GM18861 (cell line): ENCODE results near the gene CYP11A1.

ENCODE experiments used
- ATAC-seq: cut with Tn5 transposase; IDR thresholded peaks from one replicate; pipeline ENCODE4 v1.9.1; 2021; ENCODE audit not compliant: unreplicated experiment

The CYP11A1 gene

DNA sequence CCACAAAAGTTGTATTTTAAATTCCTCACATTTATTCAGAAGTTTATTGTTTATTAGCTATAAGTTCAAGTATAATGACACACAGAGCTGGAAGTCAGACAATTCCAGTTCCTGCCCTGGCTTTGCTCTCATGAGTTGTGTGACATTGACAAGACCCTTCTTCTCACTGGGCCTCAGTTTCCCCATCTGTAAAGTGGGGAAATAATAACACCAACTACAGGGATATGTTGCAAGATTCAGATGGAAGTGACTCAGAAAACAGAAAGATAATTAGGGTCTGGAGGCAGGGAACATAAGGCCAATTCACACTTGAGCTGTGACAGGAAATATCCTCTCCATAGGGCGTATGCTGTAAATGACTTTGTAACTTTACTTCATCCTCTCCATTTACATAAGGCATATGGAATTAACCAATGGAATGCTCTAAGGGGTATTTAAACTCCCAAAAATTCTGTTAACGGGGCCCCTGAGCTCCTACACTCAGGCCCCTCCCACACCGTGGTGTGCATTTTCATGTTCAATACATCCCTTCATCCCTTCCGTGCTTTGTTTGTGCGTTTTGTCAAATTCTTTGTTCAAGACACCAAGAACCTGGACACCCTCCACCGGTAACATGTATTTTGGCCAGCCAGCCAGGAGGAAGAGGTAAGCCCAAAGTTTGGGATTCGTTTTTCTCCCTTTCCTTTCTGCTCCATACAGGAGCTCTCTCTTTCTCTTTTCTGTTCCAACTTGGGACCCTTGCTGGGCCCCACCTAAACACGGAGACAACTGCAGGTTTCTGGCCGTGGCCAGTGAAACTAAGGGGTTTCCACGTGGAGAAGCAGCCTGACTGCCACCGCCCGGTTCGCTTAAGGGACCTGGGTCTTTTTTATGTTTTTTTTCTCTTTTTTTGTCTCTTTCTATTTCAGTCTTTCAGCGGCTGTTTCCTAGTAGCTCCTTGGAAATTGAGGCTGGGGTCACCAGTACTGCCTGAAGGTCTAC lies 16.9 kb downstream of the CYP11A1 start:
- no peak for ATAC-seq

- ATAC-seq = no peak
Observed at GRCh38 chr15:74349241-74349778, 18.1 kb downstream of the CYP11A1 start.

DNA sequence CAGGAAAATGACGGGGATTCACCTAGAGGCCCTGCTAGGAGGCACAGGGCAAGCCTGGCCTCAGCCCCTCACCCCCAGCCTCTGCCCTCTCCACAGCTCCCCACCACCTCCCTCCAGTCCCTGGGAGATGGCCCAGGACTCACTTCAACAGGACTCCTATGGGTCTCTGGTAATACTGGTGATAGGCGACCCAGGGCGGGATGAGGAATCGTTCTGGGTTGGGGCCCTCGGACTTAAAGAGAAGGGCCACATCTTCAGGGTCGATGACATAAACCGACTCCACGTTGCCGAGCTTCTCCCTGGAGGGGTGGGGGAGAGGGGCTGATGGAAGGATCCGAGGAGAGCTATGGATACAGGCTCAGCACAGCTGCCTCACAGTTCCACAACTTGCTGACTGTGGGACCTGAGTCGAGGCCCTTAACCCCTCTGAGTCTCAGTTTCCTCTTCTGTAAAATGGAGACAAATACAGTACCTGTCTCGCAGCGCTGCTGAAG lies 19.6 kb downstream of the CYP11A1 start:
- ATAC-seq = no peak

- ATAC-seq = no peak
Observed at GRCh38 chr15:74345051-74345450, 22.4 kb downstream of the CYP11A1 start.

DNA sequence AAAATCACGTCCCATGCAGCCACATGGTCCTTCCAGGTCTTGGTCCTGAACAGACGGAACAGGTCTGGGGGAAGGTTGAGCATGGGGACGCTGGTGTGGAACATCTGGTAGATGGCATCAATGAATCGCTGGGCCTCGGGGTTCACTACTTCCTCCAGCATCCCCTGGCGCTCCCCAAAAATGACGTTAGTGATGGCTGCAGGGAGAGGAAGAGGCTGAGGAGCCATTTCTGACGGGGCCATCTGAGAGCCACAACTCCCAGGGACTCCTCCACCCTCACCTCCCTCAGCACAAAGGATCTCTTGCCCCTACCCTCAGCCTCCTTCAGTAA lies 23.7 kb downstream of the CYP11A1 start:
- no peak for ATAC-seq

GRCh38 chr15:74343127-74343796 lies 24.2 kb downstream of the CYP11A1 start:
- no peak for ATAC-seq

DNA sequence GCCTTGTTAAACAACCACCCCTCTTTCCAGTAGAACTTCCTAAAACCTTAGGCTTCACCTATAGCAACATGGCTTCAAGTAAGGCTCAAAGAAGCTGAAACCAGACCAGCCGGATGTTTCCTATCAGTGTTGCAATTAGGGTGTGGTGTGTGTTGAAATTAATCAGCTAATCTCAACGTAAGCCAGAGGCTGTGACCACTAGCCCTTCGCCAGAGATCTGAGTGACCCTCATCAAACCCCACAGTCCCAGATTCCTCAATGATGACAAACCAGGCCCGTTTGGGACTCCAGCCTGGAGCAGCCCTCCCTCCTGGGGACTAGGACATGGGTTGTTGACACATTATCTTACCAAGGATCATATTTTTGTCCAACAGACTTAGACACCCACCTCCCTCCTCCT lies 27.3 kb downstream of the CYP11A1 start:
- no peak for ATAC-seq

DNA sequence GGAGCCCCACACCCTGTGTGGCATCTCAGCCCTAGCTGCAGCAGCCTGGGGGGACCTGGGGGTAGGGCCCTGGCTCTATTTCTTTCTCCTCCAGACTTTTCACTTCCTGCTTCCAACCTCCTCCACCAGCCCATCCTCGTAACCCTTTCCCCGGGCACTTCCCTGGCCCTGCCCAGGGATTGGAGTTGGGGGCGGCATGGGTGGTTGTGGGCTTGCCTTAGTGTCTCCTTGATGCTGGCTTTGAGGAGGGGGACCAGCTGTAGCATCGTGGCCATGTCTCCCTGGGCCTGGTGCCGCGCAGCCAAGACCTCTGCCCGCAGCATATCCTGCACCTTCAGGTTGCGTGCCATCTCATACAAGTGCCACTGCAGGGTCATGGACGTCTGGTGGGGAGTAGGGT lies 28.1 kb downstream of the CYP11A1 start:
- no peak for ATAC-seq

- no peak for ATAC-seq
Observed at GRCh38 chr15:74338676-74339075, 28.8 kb downstream of the CYP11A1 start.

GRCh38 chr15:74337607-74338211 lies 29.7 kb downstream of the CYP11A1 start:
- no peak for ATAC-seq

DNA sequence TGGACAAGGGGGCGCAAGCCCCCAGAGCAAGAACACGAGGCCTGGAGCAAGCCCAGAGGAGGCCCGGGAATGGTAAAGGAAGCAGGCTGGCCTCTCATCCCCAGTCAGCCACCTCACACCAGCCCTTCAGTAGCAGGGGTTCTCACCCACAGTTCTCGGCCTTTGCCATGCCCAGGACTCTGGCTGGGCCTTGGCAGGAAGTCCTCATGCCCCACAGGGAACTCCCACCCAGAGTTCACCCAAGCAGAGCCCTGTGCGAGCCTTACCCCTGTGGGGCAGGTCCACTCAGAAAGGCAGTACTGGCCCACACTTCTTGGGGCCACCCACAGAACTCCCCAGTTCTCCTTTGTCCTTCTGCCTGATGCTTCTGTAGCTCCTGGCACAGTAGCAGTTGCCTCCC lies 30.3 kb downstream of the CYP11A1 start:
- no peak for ATAC-seq

DNA sequence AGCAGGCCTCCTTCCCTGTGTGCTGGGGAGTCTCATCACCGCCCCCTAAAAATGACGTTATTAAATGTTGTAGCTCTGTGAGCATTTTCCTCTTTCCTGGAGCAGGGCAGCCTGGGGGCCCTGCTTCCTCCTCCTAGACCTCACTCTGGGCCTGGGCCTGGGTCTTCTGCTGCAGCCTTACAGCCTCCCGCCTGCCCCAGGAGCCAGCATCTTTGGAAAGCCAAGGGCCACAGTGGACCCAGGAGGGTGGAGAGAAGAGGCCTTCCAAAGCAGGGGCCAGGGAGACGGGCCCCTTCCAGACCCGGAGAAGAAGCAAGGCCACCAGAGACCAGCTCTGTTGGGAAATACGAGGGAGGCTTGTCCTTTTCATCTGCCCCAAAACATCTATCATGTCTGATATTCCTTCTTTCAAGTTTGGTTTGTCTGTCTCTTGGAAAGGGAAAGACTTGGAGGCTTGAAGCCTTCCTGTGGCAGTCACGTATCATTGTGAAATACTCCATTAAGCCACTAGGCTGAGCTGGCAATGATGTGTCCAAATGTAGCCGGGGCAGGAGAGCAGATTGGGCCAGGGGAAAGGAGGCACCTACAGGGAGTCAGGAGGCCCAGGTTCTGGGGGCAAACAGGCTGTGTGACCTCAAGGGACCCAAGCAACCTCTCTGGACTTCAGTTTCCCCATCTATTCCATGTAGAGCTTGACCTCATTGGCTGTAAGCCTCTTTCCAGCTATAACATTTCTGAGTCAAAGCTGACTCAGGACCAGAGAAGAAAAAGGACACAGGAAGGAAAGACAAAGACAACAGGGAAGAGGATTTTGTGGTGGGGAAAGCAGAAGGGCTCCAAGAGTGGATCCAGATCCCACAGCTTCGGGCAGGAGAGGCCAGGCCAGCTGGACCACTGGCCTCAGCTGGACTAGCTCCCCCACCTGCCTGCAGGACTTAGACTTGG lies 31.1 kb downstream of the CYP11A1 start:
- no peak for ATAC-seq

- ATAC-seq = no peak
Observed at GRCh38 chr15:74335396-74335795, 32.0 kb downstream of the CYP11A1 start.

GRCh38 chr15:74334127-74334526 lies 33.3 kb downstream of the CYP11A1 start:
- no peak for ATAC-seq

DNA sequence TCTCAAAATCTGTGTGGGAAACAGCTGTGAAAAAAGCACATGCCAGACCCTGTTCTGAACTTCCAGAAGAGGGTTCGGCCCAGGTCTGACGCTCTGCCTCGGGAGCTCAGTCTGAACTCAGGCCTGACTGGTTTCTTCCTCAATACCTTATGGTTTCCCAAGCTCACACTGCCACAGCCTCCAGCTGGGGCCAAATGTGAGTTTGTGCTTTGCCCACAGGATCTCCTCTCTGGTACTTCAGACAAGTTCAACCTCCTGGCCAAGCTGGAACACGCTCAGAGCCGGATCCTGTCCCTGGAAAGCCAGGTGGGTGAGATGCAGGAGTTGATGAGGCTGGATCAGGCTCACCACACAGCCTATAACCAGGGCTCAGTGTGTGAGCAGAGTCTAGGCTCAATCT lies 33.8 kb downstream of the CYP11A1 start:
- ATAC-seq = no peak

GRCh38 chr15:74333093-74333492 lies 34.4 kb downstream of the CYP11A1 start:
- ATAC-seq = no peak

DNA sequence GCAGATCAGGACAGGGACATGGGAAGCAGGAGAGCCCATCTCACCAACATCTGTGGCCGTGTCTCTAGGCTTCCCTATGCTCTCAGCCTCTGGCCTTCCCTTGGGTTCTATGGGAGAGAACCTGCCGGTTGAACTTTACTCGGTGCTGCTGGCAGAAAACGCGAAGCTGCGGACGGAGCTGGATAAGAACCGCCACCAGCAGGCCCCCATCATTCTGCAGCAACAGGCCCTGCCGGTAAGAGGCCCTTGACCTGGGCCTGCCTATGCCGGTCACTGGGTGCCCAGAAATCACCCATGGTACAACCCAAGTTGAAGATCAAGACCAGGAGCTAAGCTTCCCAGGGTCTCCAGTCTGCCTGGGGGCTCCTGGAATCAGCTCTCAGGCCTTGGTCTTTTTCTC lies 34.8 kb downstream of the CYP11A1 start:
- ATAC-seq = no peak

DNA sequence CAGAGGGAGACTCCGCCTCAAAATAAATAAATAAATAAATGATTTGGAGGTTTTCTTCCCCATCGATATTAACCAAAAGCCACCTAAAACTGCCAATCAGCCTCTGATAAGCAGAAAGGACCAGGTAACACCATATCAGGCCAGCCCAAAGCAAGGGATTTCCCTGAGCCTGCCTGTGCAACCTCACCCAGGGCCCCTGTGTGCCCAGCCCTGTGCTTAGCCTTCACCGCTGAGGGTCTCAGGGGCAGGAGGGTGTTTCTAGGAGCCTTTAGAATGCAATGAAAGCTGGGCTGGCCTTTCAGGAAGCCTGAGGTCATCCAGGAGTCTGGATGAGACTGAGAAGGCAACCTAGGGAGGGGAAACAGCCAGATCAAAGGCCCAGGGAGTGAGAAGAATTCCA lies 35.4 kb downstream of the CYP11A1 start:
- no peak for ATAC-seq

- no peak for ATAC-seq
Observed at GRCh38 chr15:74330861-74331408, 36.5 kb downstream of the CYP11A1 start.
